ENCODE measurements around the gene DDAH1.
"Not testable (repeated sequence)": the region's sequence is repeated elsewhere in the genome, so short reads cannot be mapped to it uniquely, and the experiment has no call there.

Gene DDAH1

DNA sequence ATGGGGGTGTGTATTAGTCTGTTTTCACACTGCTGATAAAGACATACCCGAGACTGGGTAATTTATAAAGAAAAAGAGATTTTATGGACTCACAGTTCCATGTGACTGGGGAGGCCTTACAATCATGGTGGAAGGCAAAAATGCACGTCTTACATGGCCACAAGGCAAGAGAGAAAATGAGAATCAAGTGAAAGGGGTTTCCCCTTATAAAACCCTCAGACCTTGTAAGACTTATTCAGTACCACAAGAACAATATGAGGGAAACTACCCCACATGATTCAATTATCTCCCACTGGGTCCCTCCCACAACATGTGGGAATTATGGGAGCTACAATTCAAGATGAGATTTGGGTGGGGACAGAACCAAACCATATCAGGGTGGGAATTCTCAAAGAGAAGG, 5.2 kb upstream of the DDAH1 start:
- not testable (repeated sequence) for DNase-seq (ENCODE audit: low spot score)

DNA sequence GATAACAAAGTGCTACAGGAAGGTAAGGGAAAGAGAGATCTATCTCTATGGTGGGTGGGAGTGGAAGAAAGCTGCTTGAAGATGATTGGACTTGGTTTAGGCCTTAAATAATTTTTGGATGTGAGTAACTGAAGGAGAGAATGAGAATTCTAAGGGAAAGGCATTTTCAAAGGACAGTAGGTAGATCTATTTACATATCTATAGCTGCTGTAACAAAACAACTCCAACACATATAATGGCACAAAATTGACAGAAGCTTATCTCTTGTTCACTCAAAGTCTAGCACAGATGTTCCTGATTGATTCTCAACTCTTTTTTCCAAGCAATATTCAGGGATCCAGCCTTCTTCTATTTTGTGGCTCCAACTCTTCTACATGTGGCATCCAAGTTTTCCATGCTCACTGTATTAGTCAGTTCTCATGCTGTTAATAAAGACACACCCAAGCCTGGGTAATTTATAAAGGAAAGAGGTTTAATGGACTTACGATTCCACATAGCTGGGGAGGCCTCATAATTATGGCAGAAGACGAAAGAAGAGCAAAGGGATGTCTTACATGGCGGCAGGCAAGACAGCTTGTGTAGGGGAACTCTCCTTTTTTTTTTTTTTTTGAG, 3.1 kb upstream of the DDAH1 start:
- DNase-seq (ENCODE audit: low spot score), result no peak

DNA sequence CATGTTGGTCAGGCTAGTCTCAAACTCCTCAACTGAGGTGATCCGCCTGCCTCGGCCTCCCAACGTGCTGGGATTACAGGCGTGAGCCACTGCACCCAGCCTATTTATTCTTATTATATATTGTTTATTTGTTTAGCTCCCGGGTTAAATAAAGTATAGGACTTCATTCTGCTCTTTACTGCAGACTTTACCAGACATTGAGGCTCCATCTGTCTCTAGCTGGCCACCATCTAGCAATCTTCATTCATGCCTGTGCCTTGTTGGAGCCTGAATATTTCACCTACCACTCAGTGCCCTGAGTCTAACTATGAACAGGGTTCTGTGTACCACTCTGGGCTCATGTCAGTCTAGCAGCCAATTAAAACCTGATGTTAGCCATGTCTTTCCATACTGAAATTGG, 2.1 kb upstream of the DDAH1 start:
- no peak for DNase-seq (ENCODE audit: low spot score)

DNA sequence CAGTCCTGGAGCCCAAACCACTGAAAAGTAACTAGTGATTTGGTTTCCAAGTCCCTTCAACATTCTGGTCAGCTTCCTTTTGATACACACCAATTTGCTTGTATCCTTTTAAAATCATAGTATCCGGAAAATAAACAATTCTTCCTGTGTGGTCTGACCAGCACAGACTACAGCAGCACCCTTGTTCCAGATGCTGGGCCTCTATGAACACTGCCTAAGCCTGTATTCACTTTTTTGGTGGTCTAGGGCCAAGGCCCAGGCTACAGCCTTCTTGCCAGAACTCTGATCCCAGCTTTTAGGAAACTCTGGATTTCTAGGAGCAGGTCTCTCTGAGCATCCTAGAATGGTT, 801 bp upstream of the DDAH1 start:
- no peak for DNase-seq (ENCODE audit: low spot score)

DNA sequence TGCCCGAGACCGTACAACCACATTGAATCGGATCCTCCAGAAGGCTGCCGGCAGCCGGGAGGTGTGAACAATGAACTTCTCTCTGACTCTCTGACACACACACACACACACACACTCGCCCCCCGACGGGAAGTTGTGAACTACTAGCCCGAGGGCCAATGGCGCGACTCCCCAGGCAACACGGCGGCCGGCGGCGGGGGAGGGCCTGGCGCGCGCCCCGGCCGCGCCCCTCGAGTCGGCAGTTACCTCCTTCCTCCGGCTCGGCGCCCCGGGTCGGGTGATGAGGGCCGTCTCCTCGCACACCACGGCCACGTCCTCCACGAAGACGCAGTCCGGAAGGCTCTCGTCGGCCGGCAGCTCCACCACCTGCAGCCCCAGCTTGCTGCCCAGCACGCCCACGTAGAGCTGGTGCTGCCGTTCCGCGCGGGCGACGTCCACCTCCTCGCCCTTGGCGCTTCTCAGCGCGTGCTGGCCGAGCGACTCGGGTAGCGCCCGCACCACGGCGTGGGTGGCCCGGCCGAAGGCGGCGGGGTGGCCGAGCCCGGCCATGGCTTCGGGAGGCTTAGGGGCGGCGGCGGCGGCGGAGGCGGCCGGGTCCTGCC, 361 bp downstream of the DDAH1 start:
- peak; percentile 73 for DNase-seq (ENCODE audit: low spot score)

DNA sequence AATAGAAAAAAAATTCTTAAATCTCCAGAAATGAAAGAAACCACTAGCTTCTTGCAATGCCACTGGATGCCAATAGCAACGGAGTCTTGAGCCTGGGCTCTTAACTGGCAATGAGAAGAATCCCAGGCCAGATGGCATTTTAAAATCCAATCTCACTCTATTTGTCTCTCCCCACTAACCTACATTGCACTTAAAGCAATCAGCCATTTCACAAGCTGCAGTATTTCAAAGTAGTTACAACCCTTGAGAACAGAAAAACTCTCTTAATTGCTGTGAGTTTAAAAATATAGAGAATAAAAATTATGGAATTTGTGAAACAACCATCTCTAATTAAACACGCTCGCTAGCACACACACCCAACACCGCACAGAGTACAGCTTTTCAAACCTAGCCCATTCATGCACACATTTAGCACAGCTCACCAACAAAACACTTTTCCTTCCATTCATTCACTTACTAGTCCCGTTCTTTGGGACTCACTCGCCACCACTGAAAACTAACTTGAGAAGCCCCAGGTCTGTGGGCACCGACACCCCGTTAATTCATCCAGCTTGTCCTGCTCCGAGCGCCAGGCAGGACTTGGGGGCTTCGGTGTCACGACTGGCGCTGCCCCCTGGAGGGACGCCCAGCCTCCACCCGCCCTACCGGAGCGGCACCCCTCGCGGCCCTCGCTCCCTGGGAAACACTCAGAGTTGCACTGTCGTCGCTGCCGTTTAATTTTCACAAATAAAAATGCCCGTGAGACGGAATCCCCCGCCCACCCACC, 1.0 kb downstream of the DDAH1 start:
- DNase-seq (ENCODE audit: low spot score), result peak; percentile 53

DNA sequence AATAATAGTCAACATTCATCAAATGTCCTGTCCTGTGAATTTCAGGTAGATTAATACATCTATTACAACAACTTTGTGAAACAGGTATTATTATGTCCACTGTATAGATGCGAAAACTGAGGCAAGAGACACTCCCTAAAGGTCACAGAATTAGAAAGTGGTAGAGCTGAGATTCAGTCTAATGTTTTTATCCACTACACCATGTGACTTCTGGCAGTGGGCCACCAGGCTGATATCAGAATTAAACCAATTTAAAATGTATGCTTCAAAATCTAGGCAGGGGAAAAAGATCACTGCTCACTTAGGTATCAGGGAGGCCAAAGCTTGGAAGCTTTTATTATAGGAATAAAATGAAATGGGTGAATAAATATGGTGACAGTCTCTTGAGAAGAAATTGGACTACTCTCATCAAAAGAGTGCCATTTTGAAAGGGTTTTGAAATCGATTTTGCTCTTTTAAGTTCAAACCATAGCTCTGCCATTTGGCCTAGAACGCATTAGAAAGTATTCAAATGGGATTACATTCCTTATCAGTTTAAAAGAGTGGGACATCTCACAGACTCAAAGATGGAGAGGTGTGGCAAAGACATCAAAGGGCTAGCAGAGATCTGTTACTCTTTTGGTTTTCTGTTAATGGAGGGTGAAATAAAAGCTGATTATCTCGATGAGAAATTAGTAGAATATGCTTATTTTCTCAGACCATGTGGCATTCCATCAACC, 1.9 kb downstream of the DDAH1 start:
- DNase-seq (ENCODE audit: low spot score), result no peak

DNA sequence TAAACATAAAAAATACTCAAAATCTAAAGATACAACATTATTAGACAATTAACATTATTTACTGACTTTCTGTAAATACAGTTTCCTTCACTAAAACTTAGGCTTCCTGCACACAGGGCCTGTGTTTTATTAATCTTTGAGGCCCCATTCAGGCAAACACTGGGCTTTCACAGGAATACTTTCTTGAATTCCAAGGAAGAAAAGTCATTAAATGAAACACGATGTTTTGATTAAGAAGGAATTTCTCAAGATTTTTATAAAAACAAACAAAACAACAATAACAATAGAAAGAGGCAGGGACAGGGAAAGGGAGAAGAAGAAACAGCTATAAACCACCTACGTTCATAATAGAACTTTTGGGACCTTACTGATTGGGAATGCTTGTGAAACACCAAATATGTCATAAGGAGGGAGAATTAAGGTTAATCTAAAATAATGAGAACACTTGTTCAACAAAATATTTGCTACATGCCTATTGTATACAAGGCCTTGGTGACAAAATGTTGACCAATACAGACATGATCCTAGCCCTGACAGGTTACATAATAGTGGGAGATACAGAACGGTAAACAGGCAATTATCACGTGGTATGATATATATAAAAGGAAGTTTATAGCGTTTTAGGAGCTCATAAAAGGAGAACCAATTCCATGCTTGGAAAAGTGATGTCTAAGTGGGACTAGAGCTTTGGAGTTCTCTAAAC, 3.6 kb downstream of the DDAH1 start:
- DNase-seq (ENCODE audit: low spot score), result no peak

DNA sequence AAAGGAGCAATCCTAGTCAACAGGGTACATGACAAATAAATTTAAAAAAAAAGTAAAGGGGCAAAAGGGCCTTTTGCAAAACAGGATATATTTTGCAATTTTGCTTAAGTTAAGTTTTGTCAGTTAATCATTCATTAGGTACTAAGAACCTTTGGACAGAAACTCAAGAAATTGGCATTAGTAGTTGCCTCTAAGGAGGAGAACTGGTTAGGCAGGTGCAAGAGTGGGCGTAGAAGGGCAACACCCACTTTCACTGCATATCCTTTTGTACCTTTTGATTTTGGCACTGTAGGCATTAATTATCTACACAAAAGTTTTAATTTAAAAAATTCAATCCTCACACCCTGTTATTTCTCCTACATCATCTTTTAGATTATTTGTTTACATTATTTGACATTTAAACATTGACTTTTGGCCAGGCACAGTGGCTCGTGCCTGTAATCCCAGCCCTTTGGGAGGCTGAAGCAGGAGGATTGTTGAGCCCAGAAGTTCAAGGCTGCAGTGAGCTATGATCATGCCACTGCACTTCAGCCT, 4.3 kb downstream of the DDAH1 start:
- no peak for DNase-seq (ENCODE audit: low spot score)

DNA sequence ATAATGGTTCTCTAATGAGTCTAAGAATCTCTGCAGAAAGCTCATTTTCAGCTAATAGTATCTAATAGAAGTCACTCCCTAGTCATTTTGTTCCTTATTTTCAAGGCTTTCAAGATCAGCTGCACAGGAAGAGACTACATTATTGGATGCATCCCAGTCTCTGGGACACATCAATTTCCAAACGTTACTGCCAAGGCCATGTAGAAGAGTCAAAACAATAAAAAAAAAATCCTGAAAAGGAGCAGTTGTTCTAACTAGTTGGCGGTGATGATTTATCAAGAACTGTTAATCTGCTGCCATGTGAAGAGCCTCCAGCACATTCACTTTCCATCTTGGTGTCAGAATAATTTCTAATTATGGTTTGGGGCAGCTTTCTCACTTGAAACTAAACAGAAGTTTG, 5.7 kb downstream of the DDAH1 start:
- DNase-seq (ENCODE audit: low spot score), result no peak

DNA sequence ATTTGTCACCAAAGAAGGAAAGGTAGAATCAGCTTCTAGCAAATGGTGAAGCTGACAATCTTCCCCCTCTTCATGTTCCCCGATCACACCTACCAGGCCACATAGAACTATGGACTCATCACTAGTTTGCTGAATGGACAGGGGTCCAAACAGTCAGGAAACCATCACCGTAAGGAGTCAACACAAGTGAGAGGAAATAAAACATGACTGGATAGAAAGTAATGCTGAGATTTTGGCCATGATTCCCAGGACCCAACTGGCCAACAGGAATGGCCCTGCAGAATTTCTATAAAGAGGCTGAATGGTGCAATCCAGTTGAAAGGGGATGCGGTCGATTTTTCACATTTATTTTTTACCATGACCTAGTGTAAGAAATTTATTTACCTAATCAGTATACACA, 10.7 kb downstream of the DDAH1 start:
- no peak for DNase-seq (ENCODE audit: low spot score)

DNA sequence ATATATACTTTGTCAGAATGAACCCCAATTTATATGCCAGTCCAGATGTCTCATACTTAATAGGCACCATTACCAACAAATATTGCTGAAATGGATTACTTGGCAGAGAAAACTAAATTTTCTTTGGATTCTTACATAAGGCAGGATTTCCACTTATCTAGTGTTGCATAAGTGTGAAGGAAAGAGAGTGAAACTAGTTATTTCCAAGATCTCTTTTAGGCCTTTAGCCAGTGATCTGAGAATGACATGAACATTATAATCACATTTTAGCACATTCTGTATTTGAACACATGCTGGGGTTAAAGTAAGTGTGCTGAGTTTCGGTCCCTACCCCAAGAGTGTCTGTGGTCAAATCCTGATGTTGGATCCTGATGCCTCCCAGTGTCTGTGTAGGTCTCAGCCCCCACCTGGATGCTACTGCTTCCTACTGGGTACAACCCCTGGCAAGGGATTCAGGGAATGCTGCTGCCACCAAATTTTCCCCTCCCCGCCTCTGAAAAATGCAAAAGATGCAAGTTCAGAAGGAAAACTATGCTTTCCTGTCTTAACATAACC, 11.2 kb downstream of the DDAH1 start:
- no peak for DNase-seq (ENCODE audit: low spot score)

DNA sequence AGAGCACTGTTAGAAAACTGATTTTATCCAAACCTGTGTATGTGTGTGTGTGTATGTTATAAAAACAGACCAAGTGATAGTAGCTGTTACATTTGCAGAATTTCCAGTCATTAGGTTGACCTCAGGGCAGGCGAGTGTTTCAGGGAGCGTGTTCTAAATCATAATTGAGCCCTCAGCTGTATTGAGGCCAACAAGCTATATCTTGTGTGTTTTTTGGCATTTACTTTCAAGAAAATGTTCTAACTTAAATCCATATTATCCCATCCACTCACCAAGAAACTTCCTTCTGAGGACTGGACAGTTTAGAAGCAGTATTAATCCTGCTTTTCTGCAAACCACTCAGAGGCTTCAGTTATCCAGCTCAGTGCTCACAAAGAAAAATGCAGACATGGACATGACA, 12.0 kb downstream of the DDAH1 start:
- DNase-seq (ENCODE audit: low spot score), result no peak

DNA sequence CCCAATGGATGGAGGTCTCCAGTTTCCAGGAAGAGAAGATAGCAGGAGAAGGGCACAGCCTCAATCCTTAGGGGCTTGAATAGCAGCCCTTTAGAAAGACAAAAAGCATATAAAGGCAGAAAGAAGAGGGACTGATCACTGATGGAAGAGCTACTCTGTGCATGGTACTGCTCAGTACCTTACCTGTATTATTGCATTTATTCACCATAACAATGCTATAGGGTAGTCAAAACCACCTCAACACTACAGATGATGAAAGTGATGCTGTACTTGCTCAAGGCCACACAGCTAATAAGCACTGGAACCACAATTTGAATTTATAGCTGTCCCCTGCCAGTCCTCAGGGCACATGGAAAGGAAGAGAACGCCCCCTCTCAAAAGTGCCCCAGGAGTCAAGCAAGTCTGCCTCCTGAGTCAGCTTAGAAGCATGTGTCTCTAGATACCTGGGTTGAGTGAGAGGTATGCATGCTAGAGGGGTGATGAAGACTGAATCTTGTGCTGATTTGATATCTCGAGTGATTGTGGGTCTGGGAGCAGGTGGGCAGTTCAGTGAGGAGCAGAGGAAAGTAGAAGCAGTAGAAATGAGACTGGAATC, 13.6 kb downstream of the DDAH1 start:
- DNase-seq (ENCODE audit: low spot score), result no peak

DNA sequence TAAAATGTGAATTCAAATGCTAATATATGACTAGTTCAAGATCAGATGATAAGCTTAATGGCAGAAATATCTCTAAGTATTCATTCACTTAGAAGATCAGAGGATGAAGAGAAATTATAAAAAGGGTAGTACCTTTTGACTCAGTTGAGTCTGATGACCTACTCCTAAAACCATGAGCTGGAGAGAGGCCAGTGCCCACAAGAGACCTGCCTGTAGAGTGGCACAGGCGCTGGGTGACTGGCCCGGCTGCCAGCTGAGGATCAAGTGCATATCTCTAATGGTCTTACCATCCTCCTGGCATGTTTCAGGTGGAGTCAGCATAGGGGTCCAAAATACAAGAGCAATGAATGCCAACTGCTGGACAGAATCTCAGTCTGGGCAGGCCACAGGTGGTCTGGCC, 14.1 kb downstream of the DDAH1 start:
- no peak for DNase-seq (ENCODE audit: low spot score)

DNA sequence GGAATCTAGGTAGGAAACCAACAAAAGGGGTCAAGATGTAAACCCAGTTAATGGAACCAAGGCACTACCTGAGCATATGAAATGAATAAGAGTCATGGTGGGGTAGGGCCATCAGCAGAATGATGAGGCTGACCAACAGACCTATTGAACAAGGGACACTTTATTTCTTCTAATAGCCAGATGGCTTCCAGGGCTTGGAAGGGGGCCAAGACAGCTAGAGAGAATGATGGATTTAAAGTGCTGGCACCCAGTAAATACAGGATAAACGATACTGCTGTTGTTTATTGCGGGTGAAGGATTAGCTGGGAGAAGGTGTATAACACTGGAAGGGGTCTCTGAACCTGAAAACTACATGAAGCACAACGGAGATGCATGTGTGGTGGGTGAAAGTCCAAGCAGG, 15.6 kb downstream of the DDAH1 start:
- DNase-seq (ENCODE audit: low spot score), result peak; percentile 30

DNA sequence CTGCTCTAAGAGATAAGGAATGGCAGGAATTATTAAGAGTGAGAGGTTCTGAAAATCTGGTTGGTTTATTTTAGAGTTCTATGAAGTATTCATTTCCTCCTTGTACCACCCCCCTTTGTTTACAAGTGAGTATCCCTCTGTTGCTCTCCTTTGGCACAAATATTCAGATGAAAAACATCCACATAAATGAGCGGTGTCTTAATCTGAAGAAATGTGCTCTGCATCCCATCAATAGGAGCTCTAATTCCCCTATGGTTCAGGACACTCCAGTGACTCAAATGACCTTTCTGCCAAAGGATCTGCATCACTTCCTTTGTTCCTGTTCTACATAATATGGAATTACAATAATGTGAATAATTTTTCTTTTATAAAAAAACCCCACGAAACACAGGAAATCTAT, 16.6 kb downstream of the DDAH1 start:
- DNase-seq (ENCODE audit: low spot score), result no peak

DNA sequence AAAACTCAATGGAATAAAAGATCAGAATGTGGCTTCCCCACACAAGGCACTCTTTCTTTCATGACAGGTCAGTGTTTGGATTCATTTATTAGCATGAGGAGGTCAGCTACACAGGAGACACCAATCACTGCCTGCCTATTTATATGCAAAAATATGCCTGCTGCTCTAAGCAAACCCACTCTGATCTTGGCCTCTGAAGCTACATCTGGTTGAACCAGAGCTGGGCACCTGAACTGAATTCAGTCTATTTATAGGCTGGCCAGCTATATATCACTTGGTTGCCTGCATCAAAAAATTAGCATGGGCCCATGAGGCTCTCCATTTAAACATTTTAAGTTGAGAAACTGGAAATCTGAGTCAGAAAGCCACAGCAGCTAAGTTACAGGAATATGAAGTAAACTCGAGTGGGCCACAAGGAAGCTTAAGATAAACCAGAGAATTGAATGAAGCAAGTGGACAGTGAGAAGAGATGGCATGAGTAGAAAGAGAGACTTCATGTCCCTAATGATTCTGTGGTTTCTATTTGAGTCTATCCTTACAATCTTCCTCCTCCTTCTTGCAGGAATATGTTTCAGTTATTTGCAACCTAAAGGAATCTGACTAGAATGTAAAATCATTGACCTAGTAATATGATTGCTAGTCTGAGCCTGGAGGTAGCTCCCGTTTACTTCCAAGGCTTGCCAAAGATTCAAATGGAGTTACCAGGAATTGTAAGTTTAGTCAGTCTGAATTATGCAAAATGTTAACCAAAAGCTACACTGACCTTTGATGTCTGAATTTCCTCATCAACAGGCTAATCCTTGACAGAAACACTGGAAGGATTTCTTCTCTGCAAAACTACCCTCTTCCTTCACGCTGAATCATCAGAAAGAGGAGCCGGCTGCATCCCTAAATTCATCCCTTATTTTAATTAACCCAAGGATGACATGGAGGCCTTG, 17.7 kb downstream of the DDAH1 start:
- no peak for DNase-seq (ENCODE audit: low spot score)

DNA sequence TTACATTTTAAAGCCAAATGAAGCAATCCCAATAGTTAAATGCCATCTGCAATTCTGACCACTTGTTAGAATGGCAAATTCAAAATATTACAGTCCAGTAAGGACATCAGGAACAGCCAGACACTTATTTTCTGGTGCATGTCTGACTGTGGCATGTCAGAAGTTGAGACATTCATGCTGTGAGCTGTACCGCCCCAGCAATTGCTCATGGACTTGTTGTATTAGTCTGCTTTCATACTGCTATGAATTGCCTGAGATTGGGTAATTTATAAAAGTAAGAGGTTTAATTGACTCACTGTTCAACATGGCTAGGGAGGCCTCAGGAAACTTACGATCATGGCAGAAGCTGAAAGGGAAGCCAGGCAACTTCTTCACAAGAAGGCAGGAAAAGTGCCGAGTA, 19.1 kb downstream of the DDAH1 start:
- no peak for DNase-seq (ENCODE audit: low spot score)

DNA sequence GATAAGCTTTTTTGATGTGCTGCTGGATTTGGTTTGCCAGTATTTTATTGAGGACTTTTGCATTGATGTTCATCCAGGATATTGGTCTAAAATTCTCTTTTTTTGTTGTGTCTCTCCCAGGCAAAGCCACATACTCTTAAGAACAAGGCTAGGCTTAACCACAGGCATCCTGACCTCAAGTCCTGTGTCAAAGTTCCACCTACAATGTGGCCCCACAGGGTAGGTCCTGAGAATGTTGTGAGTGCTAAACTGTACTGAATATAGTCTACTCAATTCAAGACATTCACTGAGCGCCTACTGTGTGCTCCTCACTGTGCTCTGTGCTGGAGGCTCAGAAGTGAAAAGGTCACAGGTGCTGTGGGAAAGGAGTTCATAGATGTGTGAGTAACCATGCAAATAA, 20.6 kb downstream of the DDAH1 start:
- DNase-seq (ENCODE audit: low spot score), result no peak
